ENCODE results near the gene MIB1. TPM values are rescaled to one million over a fixed set of nuclear protein-coding genes. Genes with fewer than 3 reads are reported as not detected.

Gene MIB1
- total RNA-seq, 1 experiment from 2014 or later: 66.3 TPM

DNA sequence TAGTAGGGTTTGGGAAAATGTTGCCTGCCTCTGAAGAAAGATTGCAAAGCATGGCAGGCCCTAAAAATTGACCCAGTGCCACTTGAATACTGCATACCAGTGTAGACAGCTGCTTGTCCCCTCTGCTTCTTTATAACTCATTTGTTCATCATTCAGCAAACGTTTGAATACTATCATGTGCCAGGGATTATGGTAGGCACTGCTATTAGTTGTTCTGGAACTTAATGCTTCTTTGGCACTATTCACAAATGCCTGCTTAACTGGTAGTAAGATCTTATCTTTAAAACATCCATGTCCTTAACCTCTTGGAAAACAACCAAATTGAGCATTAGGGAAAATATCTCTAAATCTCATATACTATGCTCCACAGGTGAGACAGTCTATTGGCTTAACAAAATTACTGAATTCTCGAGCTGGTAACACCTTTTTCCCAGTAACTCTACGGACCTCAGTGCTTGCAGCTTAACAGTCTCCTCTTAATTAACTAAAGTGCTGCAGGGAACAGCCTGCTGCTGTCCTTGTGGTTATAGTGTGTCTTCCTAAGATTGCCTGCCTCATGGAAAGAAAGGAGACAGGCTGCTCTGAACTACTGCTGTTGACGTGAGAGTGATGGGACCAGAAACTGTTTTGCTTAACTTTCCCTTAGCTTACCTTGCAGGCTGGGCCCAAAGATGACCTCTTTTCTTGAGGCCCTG, 93.2 kb downstream of the MIB1 start:
- intact Hi-C loops (cut with micrococcal nuclease; ENCODE audit: unreplicated experiment) (no loop called here), in situ Hi-C loops (cut with HindIII; ENCODE audit: low pct_unique_long_range_greater_than_20kb, low sequenced_read_pairs) (no loop called here)
- BruUV-seq (replicated peaks): no TSS peak
- TF ChIP-seq SIN3A (IDR thresholded peaks at IDR 0.05; ENCODE audit: borderline replicate concordance, insufficient read depth, low read depth, low read length) (no peak), POLR2AphosphoS5 (IDR thresholded peaks at IDR 0.05; ENCODE audit: low read depth, low read length) (no peak), TCF7L2 (IDR thresholded peaks at IDR 0.05; ENCODE audit: low read depth, low read length) (no peak)
- TF ChIP-seq, protein P1, sequence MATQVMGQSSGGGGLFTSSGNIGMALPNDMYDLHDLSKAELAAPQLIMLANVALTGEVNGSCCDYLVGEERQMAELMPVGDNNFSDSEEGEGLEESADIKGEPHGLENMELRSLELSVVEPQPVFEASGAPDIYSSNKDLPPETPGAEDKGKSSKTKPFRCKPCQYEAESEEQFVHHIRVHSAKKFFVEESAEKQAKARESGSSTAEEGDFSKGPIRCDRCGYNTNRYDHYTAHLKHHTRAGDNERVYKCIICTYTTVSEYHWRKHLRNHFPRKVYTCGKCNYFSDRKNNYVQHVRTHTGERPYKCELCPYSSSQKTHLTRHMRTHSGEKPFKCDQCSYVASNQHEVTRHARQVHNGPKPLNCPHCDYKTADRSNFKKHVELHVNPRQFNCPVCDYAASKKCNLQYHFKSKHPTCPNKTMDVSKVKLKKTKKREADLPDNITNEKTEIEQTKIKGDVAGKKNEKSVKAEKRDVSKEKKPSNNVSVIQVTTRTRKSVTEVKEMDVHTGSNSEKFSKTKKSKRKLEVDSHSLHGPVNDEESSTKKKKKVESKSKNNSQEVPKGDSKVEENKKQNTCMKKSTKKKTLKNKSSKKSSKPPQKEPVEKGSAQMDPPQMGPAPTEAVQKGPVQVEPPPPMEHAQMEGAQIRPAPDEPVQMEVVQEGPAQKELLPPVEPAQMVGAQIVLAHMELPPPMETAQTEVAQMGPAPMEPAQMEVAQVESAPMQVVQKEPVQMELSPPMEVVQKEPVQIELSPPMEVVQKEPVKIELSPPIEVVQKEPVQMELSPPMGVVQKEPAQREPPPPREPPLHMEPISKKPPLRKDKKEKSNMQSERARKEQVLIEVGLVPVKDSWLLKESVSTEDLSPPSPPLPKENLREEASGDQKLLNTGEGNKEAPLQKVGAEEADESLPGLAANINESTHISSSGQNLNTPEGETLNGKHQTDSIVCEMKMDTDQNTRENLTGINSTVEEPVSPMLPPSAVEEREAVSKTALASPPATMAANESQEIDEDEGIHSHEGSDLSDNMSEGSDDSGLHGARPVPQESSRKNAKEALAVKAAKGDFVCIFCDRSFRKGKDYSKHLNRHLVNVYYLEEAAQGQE (IDR thresholded peaks at IDR 0.05; ENCODE audit: insufficient read depth in 1 of 2, low read depth in 2 of 2, low read length in 1 of 2): no peak
- TF ChIP-seq, protein P2, sequence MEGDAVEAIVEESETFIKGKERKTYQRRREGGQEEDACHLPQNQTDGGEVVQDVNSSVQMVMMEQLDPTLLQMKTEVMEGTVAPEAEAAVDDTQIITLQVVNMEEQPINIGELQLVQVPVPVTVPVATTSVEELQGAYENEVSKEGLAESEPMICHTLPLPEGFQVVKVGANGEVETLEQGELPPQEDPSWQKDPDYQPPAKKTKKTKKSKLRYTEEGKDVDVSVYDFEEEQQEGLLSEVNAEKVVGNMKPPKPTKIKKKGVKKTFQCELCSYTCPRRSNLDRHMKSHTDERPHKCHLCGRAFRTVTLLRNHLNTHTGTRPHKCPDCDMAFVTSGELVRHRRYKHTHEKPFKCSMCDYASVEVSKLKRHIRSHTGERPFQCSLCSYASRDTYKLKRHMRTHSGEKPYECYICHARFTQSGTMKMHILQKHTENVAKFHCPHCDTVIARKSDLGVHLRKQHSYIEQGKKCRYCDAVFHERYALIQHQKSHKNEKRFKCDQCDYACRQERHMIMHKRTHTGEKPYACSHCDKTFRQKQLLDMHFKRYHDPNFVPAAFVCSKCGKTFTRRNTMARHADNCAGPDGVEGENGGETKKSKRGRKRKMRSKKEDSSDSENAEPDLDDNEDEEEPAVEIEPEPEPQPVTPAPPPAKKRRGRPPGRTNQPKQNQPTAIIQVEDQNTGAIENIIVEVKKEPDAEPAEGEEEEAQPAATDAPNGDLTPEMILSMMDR (IDR thresholded peaks at IDR 0.05): no peak
- Histone ChIP-seq H3K36me3 (ENCODE audit: control insufficient read depth, insufficient read depth, low read length) (no peaks in the 10 kb centered on the region; the same call in 1 of the 2 replicates), H3K27ac (ENCODE audit: low read length) (no peak overlapping the region), H3K27me3 (ENCODE audit: control insufficient read depth, insufficient read depth, low read length) (no peaks in the 10 kb centered on the region), H3K4me3 (ENCODE audit: low read depth in 2 of 2, low read length in 2 of 2) (no peak overlapping the region), H3K9me3 (ENCODE audit: control insufficient read depth, insufficient read depth, low read depth, low read length) (no peaks in the 10 kb centered on the region), H3K4me1 (ENCODE audit: control insufficient read depth, insufficient read depth, low read length) (peaks cover 3% of the 10 kb centered on the region; the same call in 1 of the 2 replicates)
- ChIA-PET CTCF (no interaction called here), POLR2A (no interaction called here)
- no peak for ATAC-seq
- no peak for DNase-seq (ENCODE audit: low read depth, low spot score)

DNA sequence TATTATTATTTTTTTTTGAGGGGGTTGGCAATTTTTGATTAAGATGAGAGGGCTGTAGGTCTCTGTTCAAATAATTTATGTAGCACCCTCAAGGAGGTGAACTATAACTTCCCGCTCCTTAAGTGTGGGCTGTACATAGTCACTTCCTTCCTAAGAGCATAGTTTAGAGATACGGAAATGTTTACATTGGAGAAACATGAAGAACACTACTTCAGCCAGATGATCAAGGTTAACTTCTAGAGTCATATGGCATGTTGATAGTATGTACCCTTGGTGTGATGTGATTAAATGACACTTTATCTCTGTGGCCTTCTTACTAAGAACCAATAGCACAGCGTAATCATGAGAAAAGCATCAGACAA, 93.7 kb downstream of the MIB1 start:
- Histone ChIP-seq H3K36me3 (ENCODE audit: control insufficient read depth, insufficient read depth, low read length) (no peaks in the 10 kb centered on the region; the same call in 1 of the 2 replicates), H3K4me1 (ENCODE audit: control insufficient read depth, insufficient read depth, low read length) (peaks cover 3% of the 10 kb centered on the region; the same call in 1 of the 2 replicates), H3K4me3 (ENCODE audit: low read depth in 2 of 2, low read length in 2 of 2) (no peak overlapping the region), H3K9me3 (ENCODE audit: control insufficient read depth, insufficient read depth, low read depth, low read length) (no peaks in the 10 kb centered on the region), H3K27me3 (ENCODE audit: control insufficient read depth, insufficient read depth, low read length) (no peaks in the 10 kb centered on the region), H3K27ac (ENCODE audit: low read length) (no peak overlapping the region)
- DNase-seq (ENCODE audit: low read depth, low spot score): no peak
- BruUV-seq (replicated peaks): no TSS peak
- POLR2A ChIA-PET: no interaction called here
- CTCF ChIA-PET: no interaction called here
- intact Hi-C loops (cut with micrococcal nuclease; ENCODE audit: unreplicated experiment): no loop called here
- ATAC-seq: no peak
- TF ChIP-seq TCF7L2 (IDR thresholded peaks at IDR 0.05; ENCODE audit: low read depth, low read length) (no peak), POLR2AphosphoS5 (IDR thresholded peaks at IDR 0.05; ENCODE audit: low read depth, low read length) (no peak), SIN3A (IDR thresholded peaks at IDR 0.05; ENCODE audit: borderline replicate concordance, insufficient read depth, low read depth, low read length) (no peak)
- TF ChIP-seq, protein P2 (IDR thresholded peaks at IDR 0.05): no peak
- TF ChIP-seq, protein P1 (IDR thresholded peaks at IDR 0.05; ENCODE audit: insufficient read depth in 1 of 2, low read depth in 2 of 2, low read length in 1 of 2): no peak
- in situ Hi-C loops (cut with HindIII; ENCODE audit: low pct_unique_long_range_greater_than_20kb, low sequenced_read_pairs): no loop called here
